HepG2 (cell line): ENCODE measurements around the gene EIF4E. TPM values are rescaled to one million over a fixed set of nuclear protein-coding genes. Genes with fewer than 3 reads are reported as not detected.

ENCODE experiments used
- ATAC-seq: fragments of 200-7000 bp; cut with Tn5 transposase; 3 replicates; pipeline ENCODE4 v1.9.1; 2020; ENCODE audit warnings: mild to moderate bottlenecking, moderate library complexity
- BruUV-seq: library from RNA; stranded (reverse); fragments of 400-500 nt; replicated peaks from 2 replicates; lab custom pipeline; 2021; lab: Mats Ljungman, UMichigan
- CTCF ChIA-PET: fragments of 300-600 bp; formaldehyde crosslinking; extraction: SDS; loops from one replicate; lab custom pipeline; 2021; ENCODE audit warnings: low total read pairs, inconsistent platforms, low intra/inter-chr PET ratio; lab: Yijun Ruan, JAX
- POLR2A ChIA-PET: fragments of 350-600 bp; sonication (Branson Sonifier 250); formaldehyde crosslinking; loops from one replicate; lab custom pipeline; 2020; ENCODE audit warnings: antibody characterized with exemption, inconsistent platforms; lab: Yijun Ruan, JAX
- DNase-seq: peaks from one replicate; pipeline ENCODE4 v3.0.0-alpha.2; 2015; ENCODE audit warnings: low spot score
- FAIRE-seq: peaks from 3 replicates; lab custom pipeline; 2011; peaks lifted over from hg19 to GRCh38; lab: Jason Lieb, UNC
- H2AFZ ChIP-seq: one replicate; pipeline ENCODE4 v1.6.1; 2011; ENCODE audit warnings: low read length, inconsistent platforms
- H3K27ac ChIP-seq: fragments of 300-600 bp; 3 replicates; pipeline ENCODE4 v1.8.0; 2011; ENCODE audit warnings: mixed run types, mild to moderate bottlenecking, mixed read lengths, low read length, inconsistent platforms; ENCODE audit not compliant: insufficient read depth; ENCODE audit errors: extremely low read length
- H3K27me3 ChIP-seq, 2 experiments: fragments of 200-600 bp in 1 of 2; 2 replicates in 1 of 2; 3 replicates in 1 of 2; pipeline versions ENCODE4 v1.6.0 to v1.8.0; 2011; ENCODE audit warnings: low read length in 2 of 2, mild to moderate bottlenecking in 2 of 2, moderate library complexity in 2 of 2, inconsistent platforms in 1 of 2; ENCODE audit not compliant: insufficient read depth in 2 of 2, control insufficient read depth in 1 of 2
- H3K36me3 ChIP-seq, 2 experiments: fragments of 200-600 bp in 1 of 2; replicated peaks in 1 of 2; 2 replicates in 1 of 2; 3 replicates in 1 of 2; pipeline versions ENCODE4 v1.5.1 to v1.8.0; 2011; ENCODE audit warnings: low read length in 2 of 2, inconsistent platforms in 1 of 2; ENCODE audit not compliant: insufficient read depth in 2 of 2, control insufficient read depth in 1 of 2
- H3K4me1 ChIP-seq: 2 replicates; pipeline ENCODE4 v1.5.1; 2012; ENCODE audit warnings: low read length, inconsistent platforms; ENCODE audit not compliant: insufficient read depth
- H3K4me2 ChIP-seq: 2 replicates; pipeline ENCODE4 v1.6.0; 2011; ENCODE audit warnings: low read depth, low read length, inconsistent platforms
- H3K4me3 ChIP-seq, 3 experiments: fragments of 200-600 bp in 1 of 3; sonication (generic), shearing (Covaris generic) in 1 of 3; replicated peaks in 1 of 3; 2 replicates each; pipeline ENCODE4 v1.5.1; 2011 to 2016; ENCODE audit warnings: low read length in 3 of 3, inconsistent platforms in 2 of 3, low read depth in 2 of 3, mild to moderate bottlenecking in 2 of 3, control low read depth in 1 of 3, mixed read lengths in 1 of 3; ENCODE audit not compliant: insufficient read depth in 1 of 3
- H3K79me2 ChIP-seq: one replicate; pipeline ENCODE4 v1.6.1; 2011; ENCODE audit warnings: low read length, inconsistent platforms; ENCODE audit not compliant: insufficient read depth
- H3K9ac ChIP-seq: 2 replicates; pipeline ENCODE4 v1.6.0; 2011; ENCODE audit warnings: mild to moderate bottlenecking, low read depth, low read length, inconsistent platforms; ENCODE audit not compliant: insufficient read depth
- H3K9me3 ChIP-seq: 2 replicates; pipeline ENCODE4 v1.5.1; 2012; ENCODE audit warnings: mild to moderate bottlenecking, low read length
- H4K20me1 ChIP-seq: 2 replicates; pipeline ENCODE4 v1.6.0; 2011; ENCODE audit warnings: inconsistent platforms, mild to moderate bottlenecking, low read length, moderate library complexity; ENCODE audit not compliant: insufficient read depth
- DBP ChIP-seq: sonication (generic); formaldehyde crosslinking; IDR thresholded peaks from 2 replicates; pipeline ENCODE4 v1.4.0; 2020; ENCODE audit warnings: missing genetic modification reagents; ENCODE audit errors: not compliant biosample characterization
- MTERF4 ChIP-seq: sonication (generic); formaldehyde crosslinking; IDR thresholded peaks from 2 replicates; pipeline ENCODE4 v1.8.0; 2023; ENCODE audit warnings: mild to moderate bottlenecking, missing genetic modification reagents
- NCOA5 ChIP-seq: sonication (generic); formaldehyde crosslinking; IDR thresholded peaks from 2 replicates; pipeline ENCODE4 v1.4.0; 2020; ENCODE audit warnings: missing genetic modification reagents
- NFYC ChIP-seq: IDR thresholded peaks from 2 replicates; pipeline ENCODE4 v1.6.1; 2016; ENCODE audit warnings: missing genetic modification reagents, missing compliant biosample characterization
- SIN3A ChIP-seq: IDR thresholded peaks from 2 replicates; pipeline ENCODE4 v1.6.1; 2011; ENCODE audit warnings: low read depth, mild to moderate bottlenecking, control low read depth, low read length, borderline replicate concordance
- SRSF1 ChIP-seq: fragments of 200-400 bp; formaldehyde crosslinking; optimal IDR thresholded peaks from 2 replicates; pipeline ENCODE3; 2017; ENCODE audit warnings: mild to moderate bottlenecking, low read depth, low read length, moderate library complexity
- THAP8 ChIP-seq: sonication (generic); formaldehyde crosslinking; IDR thresholded peaks from 2 replicates; pipeline ENCODE4 v1.5.1; 2020; ENCODE audit warnings: missing genetic modification reagents, mild to moderate bottlenecking, borderline replicate concordance
- ZFYVE20 ChIP-seq: sonication (generic); formaldehyde crosslinking; IDR thresholded peaks from 2 replicates; pipeline ENCODE4 v1.8.0; 2023; ENCODE audit warnings: low read depth, mild to moderate bottlenecking, moderate library complexity, missing genetic modification reagents, borderline replicate concordance
- ZNF343 ChIP-seq: sonication (generic); formaldehyde crosslinking; IDR thresholded peaks from 2 replicates; pipeline ENCODE4 v1.4.0; 2020; ENCODE audit warnings: mild to moderate bottlenecking, missing genetic modification reagents
- ZNF609 ChIP-seq: sonication (generic); formaldehyde crosslinking; IDR thresholded peaks from 2 replicates; pipeline ENCODE4 v1.4.0; 2020; ENCODE audit warnings: mild to moderate bottlenecking, missing genetic modification reagents, borderline replicate concordance
- WGBS: methylation state at CpG from one replicate; pipeline ENCODE4 v1.1.6; 2017; ENCODE audit warnings: low lambda C conversion rate; 5-methylcytosine and 5-hydroxymethylcytosine counted together
- in situ Hi-C: cut with HindIII; loops from 2 replicates; pipeline ENCODE4 v1.10.0; 2017; ENCODE audit warnings: low pct_unique_long_range_greater_than_20kb; ENCODE audit not compliant: extremely low pct_ligation_motif_present
- intact Hi-C: fragments of 100-400 bp; cut with micrococcal nuclease; formaldehyde crosslinking; loops from one replicate; pipeline ENCODE4 v1.10.0; 2022; ENCODE audit not compliant: unreplicated experiment
- polyA plus RNA-seq, 8 experiments: library from polyadenylated mRNA; depleted of rRNA in 3 of 8; stranded (reverse) in 7 of 8; unstranded in 1 of 8; fragments of >200 nt; fragmentation: Illumina TruSeq in 4 of 8; extraction: Trizol in 4 of 8; gene quantifications; 2 replicates each; pipeline versions ENCODE4 v1.2.1 to v1.2.3, GENCODE V29; 2011 to 2016; ENCODE audit warnings: low read depth in 4 of 8, missing spikeins in 1 of 8, mixed read lengths in 1 of 8; ENCODE audit not compliant: insufficient read depth in 1 of 8
- total RNA-seq, 5 experiments: library from RNA; depleted of rRNA; stranded (reverse); fragments of >200 nt; fragmentation: Illumina TruSeq; extraction: Trizol; gene quantifications; 2 replicates each; pipeline ENCODE4 v1.2.3, GENCODE V29; 2016; ENCODE audit warnings: low read depth in 1 of 5

EIF4E gene
- total and polyA plus RNA-seq, 2 of the 13 experiments (the other 11 are each of a cell fraction or from before 2014, with no cell fraction given): 50.8 to 194 TPM

GRCh38 chr4:98963538-98964433 lies 34.9 kb upstream of the EIF4E start:
- H3K4me1 ChIP-seq: no peaks in the 10 kb centered on the region
- BruUV-seq: no TSS peak
- DNase-seq (no peak), ATAC-seq (peak; percentile 57; the same call in 2 of the 3 replicates), FAIRE-seq (no peak)
- no peaks in the 10 kb centered on the region for H3K36me3 ChIP-seq
- H3K9me3 ChIP-seq: no peaks in the 10 kb centered on the region
- POLR2A ChIA-PET: no interaction called here
- H3K9ac ChIP-seq: no peak overlapping the region
- H3K4me2 ChIP-seq: no peak overlapping the region
- H4K20me1 ChIP-seq: no peaks in the 10 kb centered on the region
- intact Hi-C loops: no loop called here
- TF ChIP-seq SRSF1 (no peak), ZNF609 (CRISPR knock-in tag) (no peak), THAP8 (CRISPR knock-in tag) (no peak), ZNF343 (CRISPR knock-in tag) (no peak), DBP (CRISPR knock-in tag) (no peak), NFYC (CRISPR knock-in tag) (no peak), SIN3A (no peak), NCOA5 (CRISPR knock-in tag) (no peak), MTERF4 (CRISPR knock-in tag) (no peak), ZFYVE20 (CRISPR knock-in tag) (no peak)
- 38% methylated on average over 5 of the region's 5 CpGs for WGBS
- in situ Hi-C loops: no loop called here
- H3K79me2 ChIP-seq: no peaks in the 10 kb centered on the region
- H3K4me3 ChIP-seq: no peak overlapping the region
- H3K27me3 ChIP-seq: no peaks in the 10 kb centered on the region
- CTCF ChIA-PET: no interaction called here
- no peak overlapping the region for H3K27ac ChIP-seq
- no peak overlapping the region for H2AFZ ChIP-seq
